ENCODE measurements around the gene SHD. TPM values are rescaled to one million over a fixed set of nuclear protein-coding genes. Genes with fewer than 3 reads are reported as not detected.

SHD gene
- total and polyA plus RNA-seq, 2 of the 13 experiments (the other 11 are each of a cell fraction or from before 2014, with no cell fraction given): 0.11 to 0.20 TPM

- TF ChIP-seq ARID5B (CRISPR knock-in tag; IDR thresholded peaks at IDR 0.05) (no peak), ESRRA (CRISPR knock-in tag; IDR thresholded peaks at IDR 0.05; ENCODE audit: low read depth) (peak; percentile 60; the same call in 1 of the 2 replicates), XRCC5 (optimal IDR thresholded peaks at IDR 0.05; ENCODE audit: low read length) (no peak), MLLT10 (CRISPR knock-in tag; IDR thresholded peaks at IDR 0.05) (no peak), ZNF335 (CRISPR knock-in tag; IDR thresholded peaks at IDR 0.05) (no peak), ZNF879 (CRISPR knock-in tag; IDR thresholded peaks at IDR 0.05) (no peak), SRSF9 (IDR thresholded peaks at IDR 0.05; ENCODE audit: borderline replicate concordance, insufficient read depth, low read depth, low read length, poor library complexity, severe bottlenecking) (no peak)
Measured at GRCh38 chr19:4298810-4299550, 19.9 kb downstream of the SHD start (continued).

GRCh38 chr19:4300589-4300988 lies 21.5 kb downstream of the SHD start:
- ATAC-seq (no peak), DNase-seq (ENCODE audit: low spot score) (no peak), FAIRE-seq (no peak)
- no TSS peak for BruUV-seq (replicated peaks)
- Histone ChIP-seq H3K4me3 (replicated peaks in 1 of 3; ENCODE audit: insufficient read depth in 1 of 3, low read depth in 2 of 3, low read length in 3 of 3) (no peak overlapping the region), H3K79me2 (ENCODE audit: insufficient read depth, low read length) (no peaks in the 10 kb centered on the region), H3K27me3 (ENCODE audit: control insufficient read depth in 1 of 2, insufficient read depth in 2 of 2, low read length in 2 of 2) (peaks cover 1 to 8% of the 10 kb centered on the region in 2 experiments; a peak in 4 of 5 replicates), H3K36me3 (replicated peaks in 1 of 2; ENCODE audit: control insufficient read depth in 1 of 2, insufficient read depth in 2 of 2, low read length in 2 of 2) (no peaks in the 10 kb centered on the region), H2AFZ (ENCODE audit: low read length) (no peak overlapping the region), H3K27ac (ENCODE audit: extremely low read length, insufficient read depth, low read length) (no peak overlapping the region), H3K9ac (ENCODE audit: insufficient read depth, low read depth, low read length) (no peak overlapping the region), H3K9me3 (ENCODE audit: low read length) (no peaks in the 10 kb centered on the region), H3K4me1 (ENCODE audit: insufficient read depth, low read length) (peaks cover 25% of the 10 kb centered on the region), H3K4me2 (ENCODE audit: low read depth, low read length) (no peak overlapping the region), H4K20me1 (ENCODE audit: insufficient read depth, low read length) (no peaks in the 10 kb centered on the region)
- in situ Hi-C loops (cut with HindIII; ENCODE audit: extremely low pct_ligation_motif_present, low pct_unique_long_range_greater_than_20kb) (no loop called here), intact Hi-C loops (cut with micrococcal nuclease; ENCODE audit: unreplicated experiment) (no loop called here)
- CTCF ChIA-PET (ENCODE audit: low intra/inter-chr PET ratio, low total read pairs): no interaction called here
- TF ChIP-seq ZNF75D (CRISPR knock-in tag; IDR thresholded peaks at IDR 0.05; ENCODE audit: borderline replicate concordance): no peak
- TF ChIP-seq ZMYM3 (CRISPR knock-in tag; IDR thresholded peaks at IDR 0.05): peak; percentile 82
- TF ChIP-seq KLF9 (CRISPR knock-in tag; IDR thresholded peaks at IDR 0.05; ENCODE audit: low read depth): no peak
- POLR2A ChIA-PET: no interaction called here
- 58% methylated on average over 3 of the region's 3 CpGs for WGBS (ENCODE audit: low lambda C conversion rate)
